Cardiac muscle cell (in vitro differentiated cells and primary cell): ENCODE data around the gene MVD. TPM values are rescaled to one million over a fixed set of nuclear protein-coding genes. Genes with fewer than 3 reads are reported as not detected.

ENCODE experiments used
- DNase-seq, 2 donors: peaks; one replicate each; pipeline versions ENCODE4 v3.0.0 to v3.0.0-alpha.2; 2010 to 2017; ENCODE audit warnings: low read depth in 1 of 2, low spot score in 1 of 2
- H3K27ac ChIP-seq: fragments of 200-600 bp; sonication (generic); 2 replicates; pipeline ENCODE4 v1.5.1; 2016
- H3K27me3 ChIP-seq: fragments of 200-600 bp; sonication (generic); 2 replicates; pipeline ENCODE4 v1.6.0; 2016; ENCODE audit warnings: control low read depth
- H3K36me3 ChIP-seq: fragments of 200-600 bp; sonication (generic); 2 replicates; pipeline ENCODE4 v1.5.1; 2016; ENCODE audit warnings: control low read depth
- H3K4me1 ChIP-seq: fragments of 200-600 bp; sonication (generic); 2 replicates; pipeline ENCODE4 v1.8.1; 2017; ENCODE audit warnings: low read depth, mild to moderate bottlenecking, mixed run types
- H3K4me3 ChIP-seq: fragments of 200-600 bp; sonication (generic); 2 replicates; pipeline ENCODE4 v1.5.1; 2016; ENCODE audit warnings: mild to moderate bottlenecking
- H3K9me3 ChIP-seq: fragments of 200-600 bp; sonication (generic); 2 replicates; pipeline ENCODE4 v1.5.1; 2017; ENCODE audit warnings: low read depth, mild to moderate bottlenecking, control low read depth
- CTCF ChIP-seq: IDR thresholded peaks from 2 replicates; pipeline ENCODE4 v1.5.1; 2012; ENCODE audit warnings: low read depth, mild to moderate bottlenecking, low read length
- polyA plus RNA-seq: library from polyadenylated mRNA; unstranded; fragments of >200 nt; fragmentation: Nextera tagmentation; extraction: Ambion mirVana; gene quantifications from 2 replicates; pipeline ENCODE4 v1.2.1, GENCODE V29; 2016
- total RNA-seq: library from RNA; depleted of rRNA; stranded (reverse); fragments of >200 nt; gene quantifications from 2 replicates; pipeline ENCODE4 v1.2.3, GENCODE V29; 2016

MVD gene
- total and polyA plus RNA-seq, 2 experiments from 2014 or later: 65.0 to 192 TPM

- TF ChIP-seq CTCF: no peak
Observed at GRCh38 chr16:88605186-88606147, 57.4 kb downstream of the MVD start.

DNA sequence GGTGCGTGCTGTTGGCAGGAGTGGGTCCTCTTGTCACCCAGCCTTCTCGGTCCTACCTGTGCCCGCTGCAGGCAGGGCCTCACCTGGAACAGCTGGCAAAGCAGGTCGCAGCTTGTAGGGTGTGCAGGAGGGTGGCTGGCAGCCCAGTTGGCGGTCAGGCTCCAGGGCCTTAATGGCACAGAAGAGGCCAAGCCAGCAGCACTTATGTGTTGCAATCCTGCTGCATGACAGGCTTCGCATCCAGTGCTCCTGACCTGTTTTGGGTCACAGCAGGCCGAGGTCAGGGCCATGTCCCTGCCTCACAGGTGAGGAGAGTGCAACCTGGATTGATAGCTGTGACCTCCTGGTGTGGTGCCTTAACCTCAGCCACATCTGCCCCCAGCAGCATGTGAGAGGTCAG is 60.8 kb downstream of the MVD start:
- no peaks in the 10 kb centered on the region for H3K4me1 ChIP-seq
- H3K9me3 ChIP-seq: no peaks in the 10 kb centered on the region
- TF ChIP-seq CTCF: no peak
- H3K27me3 ChIP-seq: no peaks in the 10 kb centered on the region
- no peak overlapping the region for H3K4me3 ChIP-seq
- H3K36me3 ChIP-seq: peaks cover 31% of the 10 kb centered on the region
- H3K27ac ChIP-seq: no peak overlapping the region
- no peak for DNase-seq

More at GRCh38 chr16:88605186-88606147, 57.4 kb downstream of the MVD start:
- Histone ChIP-seq H3K27ac (no peak overlapping the region), H3K36me3 (peaks cover 18% of the 10 kb centered on the region), H3K9me3 (no peaks in the 10 kb centered on the region), H3K27me3 (no peaks in the 10 kb centered on the region), H3K4me1 (no peaks in the 10 kb centered on the region), H3K4me3 (no peak overlapping the region)
- DNase-seq: peak in 1 of 2 donors; percentile 32

Other genes with a start within 250 kb of the MVD start
- gene ZFPM1, start 209.8 kb downstream of the MVD start, total RNA-seq: 9.4 and 11.9 TPM in 2 replicates
- gene ZFPM1, start 209.8 kb downstream of the MVD start, polyA plus RNA-seq: 7.6 and 8.3 TPM in 2 replicates
- gene ZC3H18, start 92.7 kb downstream of the MVD start, total RNA-seq: 16.1 and 26.9 TPM in 2 replicates
- 26.8 and 31.7 TPM in 2 replicates for gene ZC3H18, start 92.7 kb downstream of the MVD start, polyA plus RNA-seq
- gene IL17C, start 24.5 kb downstream of the MVD start, total RNA-seq: not detected in 2 replicates
- gene IL17C, start 24.5 kb downstream of the MVD start, polyA plus RNA-seq: not detected in 2 replicates
- gene CYBA, start 12.0 kb downstream of the MVD start, total RNA-seq: 174 and 218 TPM in 2 replicates
- gene CYBA, start 12.0 kb downstream of the MVD start, polyA plus RNA-seq: 233 and 237 TPM in 2 replicates
- 1.6 and 2.9 TPM in 2 replicates for gene SNAI3, start 23.4 kb upstream of the MVD start, total RNA-seq
- gene SNAI3, start 23.4 kb upstream of the MVD start, polyA plus RNA-seq: 3.7 and 4.5 TPM in 2 replicates
- 30.0 and 33.5 TPM in 2 replicates for gene RNF166, start 43.3 kb upstream of the MVD start, total RNA-seq
- gene RNF166, start 43.3 kb upstream of the MVD start, polyA plus RNA-seq: 23.2 and 34.2 TPM in 2 replicates
- gene CTU2, start 43.4 kb upstream of the MVD start, total RNA-seq: 9.3 and 10.8 TPM in 2 replicates
- gene CTU2, start 43.4 kb upstream of the MVD start, polyA plus RNA-seq: 9.2 and 13.8 TPM in 2 replicates
- gene PIEZO1, start 122.1 kb upstream of the MVD start, total RNA-seq: 54.5 and 121 TPM in 2 replicates
- gene PIEZO1, start 122.1 kb upstream of the MVD start, polyA plus RNA-seq: 32.7 and 49.2 TPM in 2 replicates
- 24.5 and 29.6 TPM in 2 replicates for gene CDT1, start 140.7 kb upstream of the MVD start, total RNA-seq
- 15.9 and 17.9 TPM in 2 replicates for gene CDT1, start 140.7 kb upstream of the MVD start, polyA plus RNA-seq
- 123 and 140 TPM in 2 replicates for gene APRT, start 148.8 kb upstream of the MVD start, total RNA-seq
- gene APRT, start 148.8 kb upstream of the MVD start, polyA plus RNA-seq: 169 and 193 TPM in 2 replicates
- 28.3 and 29.5 TPM in 2 replicates for gene GALNS, start 193.9 kb upstream of the MVD start, total RNA-seq
- gene GALNS, start 193.9 kb upstream of the MVD start, polyA plus RNA-seq: 23.4 and 31.0 TPM in 2 replicates
- gene TRAPPC2L, start 194.0 kb upstream of the MVD start, total RNA-seq: 30.9 and 42.0 TPM in 2 replicates
- gene TRAPPC2L, start 194.0 kb upstream of the MVD start, polyA plus RNA-seq: 114 and 130 TPM in 2 replicates
- gene PABPN1L, start 203.6 kb upstream of the MVD start, total RNA-seq: not detected in 2 replicates
- gene PABPN1L, start 203.6 kb upstream of the MVD start, polyA plus RNA-seq: 0.32 TPM in 1 of 2 replicates, not detected in the other